Testis (tissue), 5 donors: ENCODE data around the gene SIPA1L3. TPM values are rescaled to one million over a fixed set of nuclear protein-coding genes. Genes with fewer than 3 reads are reported as not detected.
A peak's percentile ranks its signal among the peaks of the same experiment; 100 is the strongest.
"Not testable (repeated sequence)": the region's sequence is repeated elsewhere in the genome, so short reads cannot be mapped to it uniquely, and the experiment has no call there.

ENCODE experiments used
- DNase-seq: peaks from one replicate; pipeline ENCODE4 v3.0.0-alpha.2; 2019
- H3K27ac ChIP-seq, 2 donors: fragments of 200-600 bp; sonication (generic); one replicate each; pipeline ENCODE4 v1.5.1; 2019
- H3K27me3 ChIP-seq: fragments of 200-600 bp; sonication (generic); one replicate; pipeline ENCODE4 v1.5.1; 2019
- H3K36me3 ChIP-seq: fragments of 200-600 bp; sonication (generic); one replicate; pipeline ENCODE4 v1.5.1; 2017; ENCODE audit warnings: low read depth; ENCODE audit errors: missing control alignments
- H3K4me1 ChIP-seq: fragments of 200-600 bp; sonication (generic); one replicate; pipeline ENCODE4 v1.5.1; 2019
- H3K4me3 ChIP-seq, 2 donors: fragments of 200-600 bp; sonication (generic); one replicate each; pipeline ENCODE4 v1.5.1; 2017 to 2019
- H3K9me3 ChIP-seq: fragments of 200-600 bp; sonication (generic); one replicate; pipeline ENCODE4 v1.5.1; 2017
- POLR2A ChIP-seq: fragments of 450-650 bp; IDR thresholded peaks from one replicate; pipeline ENCODE4 v1.6.1; 2017; ENCODE audit warnings: antibody characterized with exemption, mild to moderate bottlenecking, moderate library complexity
- WGBS, 2 donors: methylation state at CpG; one replicate each; pipeline ENCODE4 v1.1.5; 2018; 5-methylcytosine and 5-hydroxymethylcytosine counted together
- intact Hi-C: fragments of 100-400 bp; cut with DNase I; formaldehyde crosslinking; loops from one replicate; pipeline ENCODE4 v1.15.1; 2023; ENCODE audit warnings: low total_unique reads
- long read RNA-seq, 2 donors: transcript quantifications; one replicate each; lab custom pipeline, GENCODE V29; 2026
- polyA plus RNA-seq: library from polyadenylated mRNA; stranded (reverse); fragments of 350-450 nt; fragmentation: Illumina TruSeq; extraction: RNeasy Lipid Tissue Mini Kit (QIAGEN cat#74804); gene quantifications from one replicate; pipeline ENCODE4 v1.2.3, GENCODE V29; 2014; ENCODE audit warnings: low read depth, low replicate concordance; ENCODE audit not compliant: insufficient read depth
- total RNA-seq, 2 donors: library from RNA; depleted of rRNA; stranded (reverse); fragments of >200 nt; gene quantifications; one replicate each; pipeline ENCODE4 v1.2.3, GENCODE V29; 2016
- TF ChIP-seq, protein P1 (sequence below), 3 experiments: fragments of 450-650 bp in 2 of 3; fragments of 200-600 bp in 1 of 3; sonication (generic) in 1 of 3; IDR thresholded peaks; one replicate each; pipeline ENCODE4 v1.5.1; 2016 to 2019; ENCODE audit warnings: antibody characterized with exemption in 3 of 3, mild to moderate bottlenecking in 2 of 3, moderate library complexity in 1 of 3

The SIPA1L3 gene
- 10 to 100 TPM; 43.7 to 47.6 TPM for total RNA-seq
- polyA plus RNA-seq, result 21.1 TPM
- long read RNA-seq, donor 1, partial matches to known transcripts, result 5 of 5 reads
- long read RNA-seq, donor 1, other reads (novel, unspliced or antisense), result 0 of 5 reads
- long read RNA-seq, donor 2, result 0 reads

GRCh38 chr19:37906869-37907734 is at the start of gene SIPA1L3:
SIPA1L3 (plus strand) TSS chr19:37907208; CDS start chr19:38081566, 174,358 bp downstream.
- TF ChIP-seq, protein P1, sequence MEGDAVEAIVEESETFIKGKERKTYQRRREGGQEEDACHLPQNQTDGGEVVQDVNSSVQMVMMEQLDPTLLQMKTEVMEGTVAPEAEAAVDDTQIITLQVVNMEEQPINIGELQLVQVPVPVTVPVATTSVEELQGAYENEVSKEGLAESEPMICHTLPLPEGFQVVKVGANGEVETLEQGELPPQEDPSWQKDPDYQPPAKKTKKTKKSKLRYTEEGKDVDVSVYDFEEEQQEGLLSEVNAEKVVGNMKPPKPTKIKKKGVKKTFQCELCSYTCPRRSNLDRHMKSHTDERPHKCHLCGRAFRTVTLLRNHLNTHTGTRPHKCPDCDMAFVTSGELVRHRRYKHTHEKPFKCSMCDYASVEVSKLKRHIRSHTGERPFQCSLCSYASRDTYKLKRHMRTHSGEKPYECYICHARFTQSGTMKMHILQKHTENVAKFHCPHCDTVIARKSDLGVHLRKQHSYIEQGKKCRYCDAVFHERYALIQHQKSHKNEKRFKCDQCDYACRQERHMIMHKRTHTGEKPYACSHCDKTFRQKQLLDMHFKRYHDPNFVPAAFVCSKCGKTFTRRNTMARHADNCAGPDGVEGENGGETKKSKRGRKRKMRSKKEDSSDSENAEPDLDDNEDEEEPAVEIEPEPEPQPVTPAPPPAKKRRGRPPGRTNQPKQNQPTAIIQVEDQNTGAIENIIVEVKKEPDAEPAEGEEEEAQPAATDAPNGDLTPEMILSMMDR (IDR thresholded peaks at IDR 0.05), result no peak
- no peak for TF ChIP-seq POLR2A
- Histone ChIP-seq H3K4me1 (peaks cover 3% of the 10 kb centered on the region), H3K4me3 (peak within 1 kb of the TSS; percentile 80 to 97), H3K27me3 (no peaks in the 10 kb centered on the region), H3K9me3 (no peaks in the 10 kb centered on the region), H3K36me3 (no peaks in the 10 kb centered on the region), H3K27ac (peak within 1 kb of the TSS; percentile 60 to 70)
- DNase-seq, result peak; percentile 97
- intact Hi-C loops, result loop anchor here (10.0 kb wide), 1 partner anchor 188 kb away; no protein-coding TSS in a partner anchor
- WGBS, 2 donors, result 0% methylated on average over 15 to 42 of the region's 95 CpGs

DNA sequence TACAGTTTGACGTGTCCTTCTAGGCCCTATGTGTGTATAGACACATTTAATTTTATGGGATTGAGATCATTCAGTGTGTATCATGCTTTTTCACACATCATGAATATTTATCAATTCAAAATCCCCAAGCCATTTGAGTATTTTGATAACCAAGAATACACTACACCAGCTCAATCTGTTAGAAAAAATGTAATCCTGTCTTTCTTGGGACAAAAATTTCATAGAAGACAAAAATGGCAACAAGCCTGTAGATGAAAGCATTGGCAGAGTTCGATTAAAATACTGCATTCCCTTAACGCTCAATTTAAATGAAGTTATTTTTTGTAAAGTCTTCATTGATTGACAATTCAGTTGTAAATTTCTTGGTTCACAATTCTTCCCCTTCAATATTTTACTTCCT is 42.5 kb upstream of the SIPA1L3 start:
- H3K36me3 ChIP-seq, result no peaks in the 10 kb centered on the region
- no peak overlapping the region for H3K27ac ChIP-seq
- no peaks in the 10 kb centered on the region for H3K4me1 ChIP-seq
- 80 to 95% methylated on average over 3 of the region's 3 CpGs for WGBS, 2 donors
- no peak overlapping the region for H3K4me3 ChIP-seq
- H3K27me3 ChIP-seq, result no peaks in the 10 kb centered on the region
- intact Hi-C loops, result no loop called here
- no peaks in the 10 kb centered on the region for H3K9me3 ChIP-seq
- TF ChIP-seq, protein P1 (IDR thresholded peaks at IDR 0.05), result no peak
- no peak for TF ChIP-seq POLR2A
- DNase-seq, result no peak

GRCh38 chr19:37865930-37866329 is 41.1 kb upstream of the SIPA1L3 start:
- intact Hi-C loops, H3K27me3 ChIP-seq, H3K4me1 ChIP-seq, H3K4me3 ChIP-seq, H3K27ac ChIP-seq, DNase-seq, H3K9me3 ChIP-seq, H3K36me3 ChIP-seq: not testable (repeated sequence)
- WGBS, 2 donors, result 89 to 90% methylated on average over 8 of the region's 9 CpGs

GRCh38 chr19:37867831-37868230 is 39.2 kb upstream of the SIPA1L3 start:
- intact Hi-C loops, result no loop called here
- no peak overlapping the region for H3K27ac ChIP-seq
- TF ChIP-seq POLR2A, result no peak
- TF ChIP-seq, protein P1 (IDR thresholded peaks at IDR 0.05), result no peak
- WGBS, 2 donors, result 58 to 68% methylated on average over 2 of the region's 2 CpGs
- H3K4me1 ChIP-seq, result no peaks in the 10 kb centered on the region
- no peak overlapping the region for H3K4me3 ChIP-seq
- H3K27me3 ChIP-seq, result no peaks in the 10 kb centered on the region
- H3K36me3 ChIP-seq, result no peaks in the 10 kb centered on the region
- no peak for DNase-seq
- H3K9me3 ChIP-seq, result no peaks in the 10 kb centered on the region

GRCh38 chr19:37869766-37870340 is 37.2 kb upstream of the SIPA1L3 start:
- Histone ChIP-seq H3K27me3 (no peaks in the 10 kb centered on the region), H3K4me1 (no peaks in the 10 kb centered on the region), H3K36me3 (no peaks in the 10 kb centered on the region), H3K9me3 (no peaks in the 10 kb centered on the region), H3K27ac (no peak overlapping the region), H3K4me3 (no peak overlapping the region)
- intact Hi-C loops, result no loop called here
- TF ChIP-seq, protein P1 (IDR thresholded peaks at IDR 0.05), result no peak
- no peak for TF ChIP-seq POLR2A
- 44 to 50% methylated on average over 4 of the region's 4 CpGs for WGBS, 2 donors
- no peak for DNase-seq
